ENCODE measurements around the gene ZNF511. TPM values are rescaled to one million over a fixed set of nuclear protein-coding genes. Genes with fewer than 3 reads are reported as not detected.

Gene ZNF511
- total RNA-seq, 2 experiments from 2014 or later: 68.8 to 95.0 TPM

DNA sequence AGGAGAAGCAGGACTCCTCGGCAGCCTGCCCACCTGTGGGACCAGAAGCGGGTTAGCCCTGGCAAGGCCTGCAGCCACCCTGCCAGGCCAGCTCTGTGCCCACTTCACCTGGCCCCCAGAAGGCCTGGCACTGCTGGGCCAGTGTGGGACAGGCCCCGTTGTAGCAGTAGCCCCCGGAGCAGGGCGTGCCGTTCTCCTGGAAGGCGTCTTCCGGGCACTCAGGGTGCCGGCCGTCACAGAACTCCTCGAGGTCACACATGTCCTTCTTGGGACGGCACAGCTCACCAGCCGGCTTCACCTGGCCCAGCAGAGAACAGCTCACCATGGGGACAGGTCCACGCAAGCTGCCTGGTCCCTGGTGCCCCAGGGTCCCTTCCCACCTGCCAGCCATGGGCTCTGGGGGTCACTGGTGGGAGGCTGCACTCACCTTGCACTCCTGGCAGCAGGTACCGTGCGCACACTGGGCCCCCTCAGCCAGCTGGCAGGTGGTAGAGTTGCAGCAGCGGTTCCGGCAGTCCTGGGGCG, 37.9 kb upstream of the ZNF511 start:
- Histone ChIP-seq H3K4me1 (ENCODE audit: insufficient read depth, low read length, poor library complexity, severe bottlenecking) (peaks cover 15% of the 10 kb centered on the region), H4K20me1 (ENCODE audit: insufficient read depth, low read length) (no peaks in the 10 kb centered on the region; the same call in 1 of the 2 replicates), H3K79me2 (ENCODE audit: insufficient read depth, low read depth, low read length) (no peaks in the 10 kb centered on the region), H3K9me2 (ENCODE audit: insufficient read depth, low read length) (no peaks in the 10 kb centered on the region), H3K4me2 (ENCODE audit: low read length) (no peak overlapping the region), H3K9me3 (ENCODE audit: low read length) (no peaks in the 10 kb centered on the region), H2AFZ (ENCODE audit: low read length) (no peak overlapping the region), H3K36me3 (ENCODE audit: insufficient read depth, low read length) (no peaks in the 10 kb centered on the region), H3K4me3 (ENCODE audit: low read depth, low read length, poor library complexity, severe bottlenecking) (no peak overlapping the region), H3K27ac (ENCODE audit: low read depth, low read length, poor library complexity, severe bottlenecking) (no peak overlapping the region)
- BruUV-seq (replicated peaks): no TSS peak
- ChIA-PET POLR2A (no interaction called here), CTCF (ENCODE audit: unreplicated experiment) (no interaction called here)
- intact Hi-C loops (cut with micrococcal nuclease; ENCODE audit: unreplicated experiment): no loop called here
- no peak for DNase-seq (ENCODE audit: low spot score)
- TF ChIP-seq, protein P1, sequence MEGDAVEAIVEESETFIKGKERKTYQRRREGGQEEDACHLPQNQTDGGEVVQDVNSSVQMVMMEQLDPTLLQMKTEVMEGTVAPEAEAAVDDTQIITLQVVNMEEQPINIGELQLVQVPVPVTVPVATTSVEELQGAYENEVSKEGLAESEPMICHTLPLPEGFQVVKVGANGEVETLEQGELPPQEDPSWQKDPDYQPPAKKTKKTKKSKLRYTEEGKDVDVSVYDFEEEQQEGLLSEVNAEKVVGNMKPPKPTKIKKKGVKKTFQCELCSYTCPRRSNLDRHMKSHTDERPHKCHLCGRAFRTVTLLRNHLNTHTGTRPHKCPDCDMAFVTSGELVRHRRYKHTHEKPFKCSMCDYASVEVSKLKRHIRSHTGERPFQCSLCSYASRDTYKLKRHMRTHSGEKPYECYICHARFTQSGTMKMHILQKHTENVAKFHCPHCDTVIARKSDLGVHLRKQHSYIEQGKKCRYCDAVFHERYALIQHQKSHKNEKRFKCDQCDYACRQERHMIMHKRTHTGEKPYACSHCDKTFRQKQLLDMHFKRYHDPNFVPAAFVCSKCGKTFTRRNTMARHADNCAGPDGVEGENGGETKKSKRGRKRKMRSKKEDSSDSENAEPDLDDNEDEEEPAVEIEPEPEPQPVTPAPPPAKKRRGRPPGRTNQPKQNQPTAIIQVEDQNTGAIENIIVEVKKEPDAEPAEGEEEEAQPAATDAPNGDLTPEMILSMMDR (conservative IDR thresholded peaks at IDR 0.05; ENCODE audit: low read length): no peak
- TF ChIP-seq EZH2phosphoT487 (IDR thresholded peaks at IDR 0.05; ENCODE audit: borderline replicate concordance, low read depth, low read length): no peak

DNA sequence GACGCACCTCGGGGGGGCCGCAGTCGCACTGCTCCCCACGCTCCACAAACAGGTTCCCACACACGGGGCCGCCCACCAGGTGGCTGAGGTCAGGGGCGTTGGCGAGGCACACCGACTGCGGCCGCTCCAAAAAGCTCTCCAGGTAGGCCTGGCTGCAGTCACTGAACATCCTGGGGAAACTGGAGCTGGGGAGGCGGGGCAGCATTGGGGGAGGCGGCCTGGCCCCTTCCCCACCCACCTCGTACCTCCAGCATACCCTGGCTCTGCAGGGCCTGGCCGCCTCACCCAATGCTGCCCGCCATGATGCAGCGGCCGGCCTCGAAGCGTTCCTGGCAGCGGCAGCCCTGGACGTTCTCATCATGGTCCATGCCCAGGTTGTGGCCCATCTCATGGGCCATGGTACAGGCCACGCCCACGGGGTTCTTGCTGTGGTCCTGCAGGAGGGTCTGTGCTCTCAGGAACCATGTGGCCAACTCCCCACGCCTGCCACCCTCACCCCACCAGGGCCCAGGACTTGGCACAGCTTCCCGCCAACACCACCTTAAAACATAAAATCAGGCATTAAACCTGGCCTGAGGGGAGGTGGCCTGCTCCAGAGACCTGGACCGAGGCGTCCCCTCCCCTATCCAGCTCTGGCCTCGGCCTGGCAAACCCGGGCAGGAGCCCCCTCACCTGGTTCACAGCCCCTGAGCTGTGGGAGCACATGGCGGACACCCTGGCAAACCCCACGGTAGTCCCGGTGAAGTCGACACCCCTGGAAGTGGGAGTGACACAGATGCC, 37.0 kb upstream of the ZNF511 start:
- Histone ChIP-seq H3K4me1 (ENCODE audit: insufficient read depth, low read length, poor library complexity, severe bottlenecking) (peaks cover 24% of the 10 kb centered on the region), H3K27ac (ENCODE audit: low read depth, low read length, poor library complexity, severe bottlenecking) (no peak overlapping the region), H3K4me2 (ENCODE audit: low read length) (no peak overlapping the region), H2AFZ (ENCODE audit: low read length) (no peak overlapping the region), H3K9me2 (ENCODE audit: insufficient read depth, low read length) (no peaks in the 10 kb centered on the region), H3K79me2 (ENCODE audit: insufficient read depth, low read depth, low read length) (no peaks in the 10 kb centered on the region), H4K20me1 (ENCODE audit: insufficient read depth, low read length) (no peaks in the 10 kb centered on the region; the same call in 1 of the 2 replicates), H3K36me3 (ENCODE audit: insufficient read depth, low read length) (no peaks in the 10 kb centered on the region), H3K9me3 (ENCODE audit: low read length) (no peaks in the 10 kb centered on the region), H3K4me3 (ENCODE audit: low read depth, low read length, poor library complexity, severe bottlenecking) (no peak overlapping the region)
- BruUV-seq (replicated peaks): no TSS peak
- POLR2A ChIA-PET: no interaction called here
- CTCF ChIA-PET (ENCODE audit: unreplicated experiment): no interaction called here
- TF ChIP-seq, protein P1 (conservative IDR thresholded peaks at IDR 0.05; ENCODE audit: low read length): no peak
- no peak for TF ChIP-seq EZH2phosphoT487 (IDR thresholded peaks at IDR 0.05; ENCODE audit: borderline replicate concordance, low read depth, low read length)
- intact Hi-C loops (cut with micrococcal nuclease; ENCODE audit: unreplicated experiment): no loop called here
- DNase-seq (ENCODE audit: low spot score): no peak

DNA sequence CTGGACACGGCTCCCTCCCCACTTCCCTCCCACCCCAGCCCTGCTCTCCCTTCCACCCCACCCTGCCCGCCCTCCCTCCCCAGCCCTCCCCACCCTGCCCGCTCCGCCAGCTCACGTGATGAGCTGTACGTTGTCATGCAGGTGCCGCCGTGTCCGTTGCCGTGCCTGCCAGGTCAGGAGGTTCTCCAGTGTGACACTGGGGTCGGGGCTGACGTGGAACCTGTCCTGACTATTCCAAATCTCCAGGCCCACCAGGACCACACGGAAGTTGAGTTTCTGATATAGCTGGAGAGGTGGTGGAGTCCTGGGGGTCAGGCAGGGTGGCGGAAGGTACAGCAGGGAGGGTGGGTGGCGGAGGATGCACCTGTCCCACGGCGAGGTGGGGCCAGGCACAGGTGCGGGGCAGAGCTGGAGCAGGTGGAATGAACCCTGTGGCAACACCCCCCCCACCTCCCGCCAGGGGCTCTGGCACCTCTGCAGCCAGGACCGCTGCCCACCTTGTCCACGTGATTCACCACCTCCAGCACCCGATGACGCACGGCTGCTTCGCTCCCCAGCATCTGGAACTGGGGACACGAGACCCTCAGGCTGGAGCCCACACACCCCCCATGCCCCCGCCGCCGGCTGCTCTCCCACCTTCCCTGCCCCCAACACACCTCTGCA, 36.3 kb upstream of the ZNF511 start:
- no peak for TF ChIP-seq EZH2phosphoT487 (IDR thresholded peaks at IDR 0.05; ENCODE audit: borderline replicate concordance, low read depth, low read length)
- TF ChIP-seq, protein P1 (conservative IDR thresholded peaks at IDR 0.05; ENCODE audit: low read length): no peak
- H3K9me2 ChIP-seq (ENCODE audit: insufficient read depth, low read length): no peaks in the 10 kb centered on the region
- H3K36me3 ChIP-seq (ENCODE audit: insufficient read depth, low read length): no peaks in the 10 kb centered on the region
- intact Hi-C loops (cut with micrococcal nuclease; ENCODE audit: unreplicated experiment): no loop called here
- no peaks in the 10 kb centered on the region; the same call in 1 of the 2 replicates for H4K20me1 ChIP-seq (ENCODE audit: insufficient read depth, low read length)
- H3K4me2 ChIP-seq (ENCODE audit: low read length): no peak overlapping the region
- no peak overlapping the region for H3K4me3 ChIP-seq (ENCODE audit: low read depth, low read length, poor library complexity, severe bottlenecking)
- BruUV-seq (replicated peaks): no TSS peak
- ChIA-PET POLR2A (no interaction called here), CTCF (ENCODE audit: unreplicated experiment) (no interaction called here)
- no peak overlapping the region for H2AFZ ChIP-seq (ENCODE audit: low read length)
- DNase-seq (ENCODE audit: low spot score): no peak
- peaks cover 31% of the 10 kb centered on the region for H3K4me1 ChIP-seq (ENCODE audit: insufficient read depth, low read length, poor library complexity, severe bottlenecking)
- no peak overlapping the region for H3K27ac ChIP-seq (ENCODE audit: low read depth, low read length, poor library complexity, severe bottlenecking)
- H3K79me2 ChIP-seq (ENCODE audit: insufficient read depth, low read depth, low read length): no peaks in the 10 kb centered on the region
- no peaks in the 10 kb centered on the region for H3K9me3 ChIP-seq (ENCODE audit: low read length)

Data from OCI-LY7 (cell line).